Measurements from ENCODE around the gene SPTBN4.

DNA sequence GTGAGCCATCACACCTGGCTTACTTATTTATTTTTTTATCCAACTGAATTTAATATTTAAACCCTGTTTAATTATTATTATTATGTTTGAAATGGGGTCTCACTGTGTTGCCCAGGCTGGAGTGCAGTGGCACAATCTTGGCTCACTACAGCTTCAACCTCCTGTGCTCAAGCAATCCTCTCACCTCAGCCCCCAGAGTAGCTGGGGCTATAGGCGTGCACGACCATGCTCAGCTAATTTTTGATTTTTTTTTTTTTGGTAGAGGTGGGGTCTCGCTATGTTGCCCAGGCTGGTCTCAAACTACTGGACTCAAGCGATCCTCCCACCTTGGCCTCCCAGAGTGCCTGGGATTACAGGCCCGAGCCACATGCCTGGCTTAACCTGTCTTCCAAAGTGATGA lies 32.5 kb downstream of the SPTBN4 start:
- no peak for TF ChIP-seq EZH2 (IDR thresholded peaks at IDR 0.05; ENCODE audit: borderline replicate concordance)
- TF ChIP-seq, protein P1, sequence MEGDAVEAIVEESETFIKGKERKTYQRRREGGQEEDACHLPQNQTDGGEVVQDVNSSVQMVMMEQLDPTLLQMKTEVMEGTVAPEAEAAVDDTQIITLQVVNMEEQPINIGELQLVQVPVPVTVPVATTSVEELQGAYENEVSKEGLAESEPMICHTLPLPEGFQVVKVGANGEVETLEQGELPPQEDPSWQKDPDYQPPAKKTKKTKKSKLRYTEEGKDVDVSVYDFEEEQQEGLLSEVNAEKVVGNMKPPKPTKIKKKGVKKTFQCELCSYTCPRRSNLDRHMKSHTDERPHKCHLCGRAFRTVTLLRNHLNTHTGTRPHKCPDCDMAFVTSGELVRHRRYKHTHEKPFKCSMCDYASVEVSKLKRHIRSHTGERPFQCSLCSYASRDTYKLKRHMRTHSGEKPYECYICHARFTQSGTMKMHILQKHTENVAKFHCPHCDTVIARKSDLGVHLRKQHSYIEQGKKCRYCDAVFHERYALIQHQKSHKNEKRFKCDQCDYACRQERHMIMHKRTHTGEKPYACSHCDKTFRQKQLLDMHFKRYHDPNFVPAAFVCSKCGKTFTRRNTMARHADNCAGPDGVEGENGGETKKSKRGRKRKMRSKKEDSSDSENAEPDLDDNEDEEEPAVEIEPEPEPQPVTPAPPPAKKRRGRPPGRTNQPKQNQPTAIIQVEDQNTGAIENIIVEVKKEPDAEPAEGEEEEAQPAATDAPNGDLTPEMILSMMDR (IDR thresholded peaks at IDR 0.05; ENCODE audit: poor library complexity), result no peak
